ENCODE measurements around the gene ARHGAP24. TPM values are rescaled to one million over a fixed set of nuclear protein-coding genes. Genes with fewer than 3 reads are reported as not detected.

Gene ARHGAP24
- total and polyA plus RNA-seq, 2 donors (not counting 3 experiments of a cell fraction or from before 2014, with no cell fraction given), result 52.1 to 79.4 TPM

DNA sequence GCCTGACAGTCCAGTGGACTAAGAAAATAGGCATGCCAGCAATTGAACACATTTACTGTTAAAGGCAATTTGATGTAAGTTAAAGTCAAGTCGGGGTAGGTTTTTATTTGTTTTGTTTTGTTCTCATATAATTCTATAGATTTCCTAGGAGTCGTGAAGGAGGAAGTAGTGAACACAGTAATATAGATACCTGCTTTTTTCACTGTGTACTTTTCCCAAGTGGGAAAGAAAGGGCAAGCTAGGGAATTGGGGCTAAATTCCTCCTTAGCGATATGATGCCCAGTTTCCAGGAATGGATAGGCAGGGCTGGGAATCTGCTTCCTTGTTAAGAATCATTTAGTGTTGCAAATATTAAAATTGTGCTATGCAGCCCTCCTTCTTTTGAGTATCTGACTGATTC, 271.0 kb downstream of the ARHGAP24 start:
- Histone ChIP-seq H3K36me3 (ENCODE audit: control insufficient read depth in 2 of 2, extremely low read depth in 1 of 2, insufficient read depth in 2 of 2, low read length in 2 of 2) (no peaks in the 10 kb centered on the region), H3K4me1 (ENCODE audit: control insufficient read depth, extremely low read depth, insufficient read depth, low read length) (peaks cover 9% of the 10 kb centered on the region), H3K27ac (ENCODE audit: insufficient read depth, low read depth, low read length) (no peak overlapping the region), H3K27me3 (ENCODE audit: control insufficient read depth in 2 of 2, insufficient read depth in 2 of 2, low read length in 2 of 2) (no peaks in the 10 kb centered on the region), H3K9me3 (replicated peaks; ENCODE audit: control insufficient read depth, insufficient read depth, low read length) (no peaks in the 10 kb centered on the region), H3K79me2 (ENCODE audit: control insufficient read depth, insufficient read depth, low read length) (no peaks in the 10 kb centered on the region), H3K4me3 (replicated peaks in 1 of 3; ENCODE audit: insufficient read depth in 1 of 3, low read depth in 1 of 3, low read length in 3 of 3) (no peak overlapping the region), H3K9me1 (replicated peaks; ENCODE audit: control insufficient read depth, extremely low read depth, insufficient read depth, low read length) (no peaks in the 10 kb centered on the region), H3K9ac (replicated peaks; ENCODE audit: extremely low read depth, insufficient read depth, low read length) (no peak overlapping the region), H2AFZ (ENCODE audit: low read depth, low read length) (no peak overlapping the region), H4K20me1 (replicated peaks; ENCODE audit: control insufficient read depth, extremely low read depth, insufficient read depth, low read length) (no peaks in the 10 kb centered on the region), H3K4me2 (ENCODE audit: insufficient read depth, low read length) (no peak overlapping the region)
- ChIA-PET POLR2A (no interaction called here), CTCF (interaction anchor here (0.6 to 6.5 kb wide), 5 partner anchors 25 to 662 kb away, joined by 3 to 93 read pairs (median 7); no protein-coding TSS in a partner anchor)
- DNase-seq (ENCODE audit: low read depth, low spot score) (no peak), FAIRE-seq (no peak)
- no TSS peak for BruUV-seq (replicated peaks)
- intact Hi-C loops (cut with micrococcal nuclease) (loop anchor here (5.0 kb wide), 1 partner anchor 269 kb away; the partner anchor contains the start of gene ARHGAP24), dilution Hi-C loops (cut with MboI; ENCODE audit: extremely low pct_ligation_motif_present, low sequenced_read_pairs) (no loop called here)
- TF ChIP-seq, protein P1, sequence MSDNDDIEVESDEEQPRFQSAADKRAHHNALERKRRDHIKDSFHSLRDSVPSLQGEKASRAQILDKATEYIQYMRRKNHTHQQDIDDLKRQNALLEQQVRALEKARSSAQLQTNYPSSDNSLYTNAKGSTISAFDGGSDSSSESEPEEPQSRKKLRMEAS (IDR thresholded peaks at IDR 0.05; ENCODE audit: insufficient read depth, insufficient read length), result no peak
- no peak for TF ChIP-seq FOS (IDR thresholded peaks at IDR 0.05; ENCODE audit: borderline replicate concordance, insufficient read depth, low read length)
- no peak for TF ChIP-seq EZH2 (IDR thresholded peaks at IDR 0.05; ENCODE audit: borderline replicate concordance, low read depth, low read length, severe bottlenecking)
- no peak for TF ChIP-seq POLR2AphosphoS5 (IDR thresholded peaks at IDR 0.05; ENCODE audit: insufficient read depth, low read depth, low read length)
- no peak for TF ChIP-seq MYC (IDR thresholded peaks at IDR 0.05; ENCODE audit: low read depth, low read length)
- no peak for TF ChIP-seq POLR2A (IDR thresholded peaks at IDR 0.05; ENCODE audit: low read depth, low read length)
- TF ChIP-seq GATA2 (IDR thresholded peaks at IDR 0.05; ENCODE audit: insufficient read depth, insufficient read length, low read depth, low read length), result no peak
- TF ChIP-seq JUN (IDR thresholded peaks at IDR 0.05; ENCODE audit: borderline replicate concordance, insufficient read depth, insufficient read length, low read depth), result no peak
- TF ChIP-seq, protein P2, sequence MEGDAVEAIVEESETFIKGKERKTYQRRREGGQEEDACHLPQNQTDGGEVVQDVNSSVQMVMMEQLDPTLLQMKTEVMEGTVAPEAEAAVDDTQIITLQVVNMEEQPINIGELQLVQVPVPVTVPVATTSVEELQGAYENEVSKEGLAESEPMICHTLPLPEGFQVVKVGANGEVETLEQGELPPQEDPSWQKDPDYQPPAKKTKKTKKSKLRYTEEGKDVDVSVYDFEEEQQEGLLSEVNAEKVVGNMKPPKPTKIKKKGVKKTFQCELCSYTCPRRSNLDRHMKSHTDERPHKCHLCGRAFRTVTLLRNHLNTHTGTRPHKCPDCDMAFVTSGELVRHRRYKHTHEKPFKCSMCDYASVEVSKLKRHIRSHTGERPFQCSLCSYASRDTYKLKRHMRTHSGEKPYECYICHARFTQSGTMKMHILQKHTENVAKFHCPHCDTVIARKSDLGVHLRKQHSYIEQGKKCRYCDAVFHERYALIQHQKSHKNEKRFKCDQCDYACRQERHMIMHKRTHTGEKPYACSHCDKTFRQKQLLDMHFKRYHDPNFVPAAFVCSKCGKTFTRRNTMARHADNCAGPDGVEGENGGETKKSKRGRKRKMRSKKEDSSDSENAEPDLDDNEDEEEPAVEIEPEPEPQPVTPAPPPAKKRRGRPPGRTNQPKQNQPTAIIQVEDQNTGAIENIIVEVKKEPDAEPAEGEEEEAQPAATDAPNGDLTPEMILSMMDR (IDR thresholded peaks at IDR 0.05; ENCODE audit: extremely low read depth in 1 of 2, insufficient read depth in 1 of 2, low read depth in 1 of 2, low read length in 2 of 2), result no peak

All from endothelial cell of umbilical vein (primary cell).